22Rv1 (cell line): ENCODE measurements around the gene OSBPL2.

Source experiments
- H3K27ac ChIP-seq: fragments of 450-650 bp; 2 replicates; pipeline ENCODE4 v1.5.1; 2017
- CTCF ChIP-seq: fragments of 450-650 bp; IDR thresholded peaks from 2 replicates; pipeline ENCODE4 v1.5.1; 2017; ENCODE audit warnings: mild to moderate bottlenecking
- ZFX ChIP-seq: fragments of 450-650 bp; IDR thresholded peaks from 2 replicates; pipeline ENCODE4 v1.6.1; 2017; ENCODE audit warnings: antibody characterized with exemption, borderline replicate concordance

OSBPL2 gene

DNA sequence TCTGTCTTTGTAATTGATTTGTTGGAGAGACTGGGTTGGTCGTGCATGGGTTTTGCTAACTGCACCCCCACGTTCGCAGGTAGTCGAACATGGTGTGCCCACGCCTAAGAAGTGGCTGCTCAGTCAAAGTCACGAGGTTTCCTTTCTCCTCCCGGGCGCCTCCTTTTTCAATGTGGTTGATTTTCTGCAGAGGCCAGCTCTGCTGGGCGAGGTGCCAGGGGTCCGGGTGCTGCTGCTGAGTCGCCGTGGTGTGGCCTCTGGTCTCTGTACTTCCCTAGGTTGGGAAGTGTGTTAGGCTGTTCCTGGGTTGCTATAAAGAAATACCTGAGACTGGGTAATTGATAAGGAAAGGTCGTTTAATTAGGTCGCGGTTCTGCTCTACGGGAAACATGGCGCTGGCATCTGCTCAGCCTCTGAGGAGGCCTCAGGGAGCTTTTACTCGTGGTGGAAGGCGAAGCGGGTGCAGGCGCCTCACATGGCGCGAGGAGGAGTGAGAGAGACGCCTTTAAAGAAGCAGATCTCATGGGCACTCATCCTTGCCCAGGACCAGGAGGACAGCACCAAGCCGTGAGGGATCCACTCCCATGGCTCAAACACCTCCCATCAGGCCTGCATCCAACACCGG, 14.1 kb downstream of the OSBPL2 start:
- TF ChIP-seq ZFX (no peak), CTCF (no peak)
- H3K27ac ChIP-seq: no peak overlapping the region

- TF ChIP-seq CTCF (no peak), ZFX (no peak)
- H3K27ac ChIP-seq: no peak overlapping the region
Measured at GRCh38 chr20:62253398-62253797, 15.1 kb downstream of the OSBPL2 start.

DNA sequence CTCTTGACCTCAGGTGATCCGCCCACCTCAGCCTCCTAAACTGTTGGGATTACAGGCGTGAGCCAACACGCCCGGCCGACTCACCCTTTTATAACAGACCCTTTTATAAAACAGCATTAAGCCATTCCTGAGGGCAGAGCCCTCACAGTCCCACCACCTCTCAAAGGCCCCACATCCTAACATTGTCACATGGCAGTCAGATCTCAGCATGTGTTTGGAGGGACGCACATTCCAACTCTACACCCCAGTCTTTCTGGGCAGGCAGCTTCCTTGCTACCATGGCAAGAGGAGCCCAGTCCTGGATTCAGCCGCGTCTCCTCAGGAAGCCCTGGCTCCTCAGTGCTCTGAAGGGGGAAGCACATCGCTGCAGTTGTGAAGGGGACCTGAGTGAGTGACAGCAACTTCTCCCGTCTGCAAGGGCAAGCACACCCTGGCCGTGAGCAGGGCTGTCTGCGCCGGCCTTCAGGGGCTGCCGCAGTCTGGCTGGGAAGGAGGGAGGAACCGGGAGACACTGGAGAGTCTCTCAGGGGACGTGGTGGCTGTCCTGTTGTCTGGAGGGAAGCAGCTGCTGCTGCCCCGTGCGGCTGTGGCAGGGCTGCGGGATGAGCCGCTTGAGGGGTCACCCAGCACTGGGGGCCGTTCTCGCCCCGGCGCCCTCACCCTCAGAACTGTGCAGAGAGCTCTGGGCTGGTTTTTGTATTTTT, 15.9 kb downstream of the OSBPL2 start:
- no peak for TF ChIP-seq ZFX
- TF ChIP-seq CTCF: no peak

DNA sequence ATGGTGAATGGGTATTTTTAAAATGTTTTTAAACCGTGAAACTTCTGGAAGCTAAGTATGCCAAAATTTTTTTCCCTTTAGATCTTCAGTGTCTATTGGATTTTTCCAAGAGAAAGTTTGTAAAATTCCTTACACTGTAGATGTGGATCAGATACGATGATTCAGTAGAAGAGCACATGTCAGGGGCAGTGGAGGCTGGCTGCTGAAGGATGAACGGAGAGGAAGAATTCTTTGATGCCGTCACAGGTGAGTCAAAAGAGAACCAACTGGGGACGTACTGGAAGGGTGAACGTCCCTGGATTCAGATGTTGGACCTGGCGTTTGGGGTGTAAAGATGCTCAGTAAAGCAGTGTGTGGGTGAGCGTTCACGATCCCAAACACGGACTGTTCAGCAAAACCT, 17.7 kb downstream of the OSBPL2 start:
- no peak overlapping the region for H3K27ac ChIP-seq
- no peak for TF ChIP-seq ZFX
- no peak for TF ChIP-seq CTCF

More for the DNA sequence above, 15.9 kb downstream of the OSBPL2 start:
- no peak overlapping the region for H3K27ac ChIP-seq

DNA sequence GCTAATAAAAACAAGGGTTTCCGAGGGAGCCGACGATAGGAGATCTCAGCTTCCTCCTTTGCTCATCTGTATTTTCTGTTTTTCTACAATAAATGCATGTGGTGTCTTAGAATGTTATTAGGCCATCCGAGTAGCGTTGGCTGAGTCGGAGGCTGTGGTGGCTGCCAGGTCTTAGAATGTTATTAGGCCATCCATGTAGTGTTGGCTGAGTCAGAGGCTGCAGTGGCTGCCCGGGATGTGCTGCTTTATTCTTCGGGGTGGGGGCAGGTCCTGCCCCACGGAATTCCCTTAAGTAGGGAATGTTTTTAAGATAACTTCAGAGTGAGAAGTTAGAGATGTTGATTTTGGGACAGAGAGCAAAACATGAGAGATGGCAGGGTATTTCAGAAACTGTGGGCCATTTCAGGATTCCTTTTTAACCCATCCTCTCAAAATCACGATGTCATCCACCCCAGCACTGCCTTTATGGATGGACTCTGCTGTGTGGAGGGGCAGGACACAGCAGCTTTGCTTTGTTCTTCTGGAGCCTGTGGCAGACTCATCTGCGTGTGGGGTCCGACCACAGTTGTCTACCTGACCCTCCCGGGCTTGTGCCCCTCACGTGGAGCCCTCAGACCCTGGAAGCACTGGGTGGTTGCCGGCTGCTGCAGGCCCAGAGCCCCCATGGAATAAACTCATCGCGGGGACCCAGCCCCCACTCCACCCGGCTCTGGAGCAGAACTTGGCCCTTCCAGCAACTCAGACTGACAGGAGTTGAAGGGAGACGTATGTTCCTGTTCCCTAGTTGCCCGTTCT, 20.4 kb downstream of the OSBPL2 start:
- no peak for TF ChIP-seq ZFX
- no peak for TF ChIP-seq CTCF

GRCh38 chr20:62259294-62259565, 20.9 kb downstream of the OSBPL2 start:
- no peak overlapping the region for H3K27ac ChIP-seq
- no peak for TF ChIP-seq CTCF
- no peak for TF ChIP-seq ZFX

More for the DNA sequence above, 20.4 kb downstream of the OSBPL2 start:
- H3K27ac ChIP-seq: no peak overlapping the region

GRCh38 chr20:62262064-62262463, 23.7 kb downstream of the OSBPL2 start:
- no peak overlapping the region for H3K27ac ChIP-seq
- TF ChIP-seq ZFX (no peak), CTCF (no peak)
